Astrocyte of the cerebellum (primary cell): ENCODE measurements around the gene PRLH.

Experiments used
- DNase-seq: peaks from one replicate; pipeline ENCODE4 v3.0.0-alpha.2; 2011; ENCODE audit warnings: low read depth
- H3K4me3 ChIP-seq: 2 replicates; pipeline ENCODE4 v1.5.1; 2011; ENCODE audit warnings: mild to moderate bottlenecking, low read depth, low read length, moderate library complexity
- in situ Hi-C: cut with HindIII; loops from 2 replicates; pipeline ENCODE4 v1.10.0; 2017; ENCODE audit warnings: low sequenced_read_pairs
- TF ChIP-seq, protein P1 (sequence below): IDR thresholded peaks from 2 replicates; pipeline ENCODE4 v1.5.1; 2012; ENCODE audit warnings: low read length, low read depth, moderate library complexity, mild to moderate bottlenecking; ENCODE audit errors: missing control alignments

The PRLH gene

DNA sequence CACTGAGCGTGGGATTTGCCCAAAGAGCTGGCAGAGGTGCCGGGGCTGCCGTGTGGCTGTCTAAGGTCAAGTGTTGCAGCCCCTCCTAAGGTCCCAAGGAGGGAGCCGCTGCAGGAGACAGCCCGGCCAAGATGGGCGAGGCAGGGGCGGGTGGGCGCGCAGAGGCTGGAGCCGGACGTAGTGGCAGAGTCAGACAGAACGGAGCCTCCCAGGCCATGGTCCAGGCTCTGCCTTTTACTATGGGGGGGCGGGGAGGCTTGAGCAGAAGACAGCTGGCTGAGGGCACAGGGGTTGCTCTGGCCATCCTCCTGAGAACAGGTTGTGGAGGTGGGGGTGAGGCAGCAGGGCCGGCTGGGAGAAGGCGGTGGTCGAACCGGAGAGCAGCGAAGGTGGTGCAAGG, 27.5 kb upstream of the PRLH start:
- in situ Hi-C loops: no loop called here
- DNase-seq: no peak
- TF ChIP-seq, protein P1, sequence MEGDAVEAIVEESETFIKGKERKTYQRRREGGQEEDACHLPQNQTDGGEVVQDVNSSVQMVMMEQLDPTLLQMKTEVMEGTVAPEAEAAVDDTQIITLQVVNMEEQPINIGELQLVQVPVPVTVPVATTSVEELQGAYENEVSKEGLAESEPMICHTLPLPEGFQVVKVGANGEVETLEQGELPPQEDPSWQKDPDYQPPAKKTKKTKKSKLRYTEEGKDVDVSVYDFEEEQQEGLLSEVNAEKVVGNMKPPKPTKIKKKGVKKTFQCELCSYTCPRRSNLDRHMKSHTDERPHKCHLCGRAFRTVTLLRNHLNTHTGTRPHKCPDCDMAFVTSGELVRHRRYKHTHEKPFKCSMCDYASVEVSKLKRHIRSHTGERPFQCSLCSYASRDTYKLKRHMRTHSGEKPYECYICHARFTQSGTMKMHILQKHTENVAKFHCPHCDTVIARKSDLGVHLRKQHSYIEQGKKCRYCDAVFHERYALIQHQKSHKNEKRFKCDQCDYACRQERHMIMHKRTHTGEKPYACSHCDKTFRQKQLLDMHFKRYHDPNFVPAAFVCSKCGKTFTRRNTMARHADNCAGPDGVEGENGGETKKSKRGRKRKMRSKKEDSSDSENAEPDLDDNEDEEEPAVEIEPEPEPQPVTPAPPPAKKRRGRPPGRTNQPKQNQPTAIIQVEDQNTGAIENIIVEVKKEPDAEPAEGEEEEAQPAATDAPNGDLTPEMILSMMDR: no peak
- H3K4me3 ChIP-seq: no peak overlapping the region

DNA sequence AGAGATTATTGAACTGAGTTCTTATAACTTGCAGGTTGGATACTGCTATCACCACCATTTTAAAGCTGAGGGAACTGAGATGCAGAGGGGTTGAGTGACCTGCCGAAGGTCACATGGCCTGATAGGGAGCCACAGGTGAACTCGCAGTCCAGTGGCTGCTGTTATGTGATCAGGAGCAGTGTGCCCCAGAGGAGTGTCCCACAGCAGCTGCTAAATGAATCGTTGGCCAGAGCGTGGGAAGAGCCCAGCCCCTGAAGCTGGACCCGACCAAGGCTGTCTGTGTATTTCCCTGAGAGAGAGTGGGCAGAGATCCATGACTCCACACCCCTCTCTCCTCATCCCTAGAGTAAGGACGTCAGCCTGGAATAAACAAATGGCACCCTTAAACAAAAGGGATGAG, 26.7 kb upstream of the PRLH start:
- TF ChIP-seq, protein P1: no peak
- in situ Hi-C loops: no loop called here
- H3K4me3 ChIP-seq: no peak overlapping the region
- DNase-seq: no peak

DNA sequence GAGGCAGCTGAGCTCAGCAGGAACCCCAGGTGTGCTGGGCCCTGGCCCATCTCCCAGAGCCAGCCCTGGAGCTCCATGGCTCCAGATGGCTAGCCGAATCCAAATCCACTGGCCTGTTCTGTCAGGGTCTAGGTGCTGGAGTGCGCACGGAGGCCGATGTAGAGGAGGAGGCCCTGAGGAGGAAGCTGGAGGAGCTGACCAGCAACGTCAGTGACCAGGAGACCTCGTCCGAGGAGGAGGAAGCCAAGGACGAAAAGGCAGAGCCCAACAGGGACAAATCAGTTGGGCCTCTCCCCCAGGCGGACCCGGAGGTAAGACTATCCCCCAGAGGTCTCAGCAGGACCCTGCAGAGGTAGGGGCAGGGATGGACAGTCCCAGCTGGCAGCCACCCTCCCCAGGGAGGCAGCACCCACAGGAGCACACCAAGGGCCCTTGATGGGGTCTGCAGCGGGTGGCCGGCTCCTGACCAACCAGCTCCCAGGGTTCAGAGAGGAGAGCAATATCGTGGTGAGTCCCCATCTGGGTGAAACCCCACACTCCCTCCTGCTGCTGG, 26.1 kb upstream of the PRLH start:
- in situ Hi-C loops: no loop called here
- DNase-seq: no peak
- no peak overlapping the region for H3K4me3 ChIP-seq
- TF ChIP-seq, protein P1: no peak

DNA sequence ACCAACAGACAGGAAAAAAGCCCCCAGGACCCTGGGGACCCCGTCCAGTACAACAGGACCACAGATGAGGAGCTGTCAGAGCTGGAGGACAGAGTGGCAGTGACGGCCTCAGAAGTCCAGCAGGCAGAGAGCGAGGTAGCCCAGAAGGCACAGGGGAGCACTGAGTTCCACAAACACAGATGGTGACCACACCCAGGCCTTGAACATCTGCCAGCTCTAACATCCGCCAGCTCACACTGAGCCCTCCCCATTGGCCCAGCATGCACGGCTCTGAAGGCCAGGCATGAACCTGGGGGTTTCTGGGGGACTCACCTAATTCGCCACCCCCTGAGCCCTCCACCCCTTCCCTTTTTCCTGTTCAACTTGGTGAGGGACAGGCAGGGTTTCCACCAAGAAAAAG, 25.6 kb upstream of the PRLH start:
- in situ Hi-C loops: no loop called here
- no peak overlapping the region for H3K4me3 ChIP-seq

DNA sequence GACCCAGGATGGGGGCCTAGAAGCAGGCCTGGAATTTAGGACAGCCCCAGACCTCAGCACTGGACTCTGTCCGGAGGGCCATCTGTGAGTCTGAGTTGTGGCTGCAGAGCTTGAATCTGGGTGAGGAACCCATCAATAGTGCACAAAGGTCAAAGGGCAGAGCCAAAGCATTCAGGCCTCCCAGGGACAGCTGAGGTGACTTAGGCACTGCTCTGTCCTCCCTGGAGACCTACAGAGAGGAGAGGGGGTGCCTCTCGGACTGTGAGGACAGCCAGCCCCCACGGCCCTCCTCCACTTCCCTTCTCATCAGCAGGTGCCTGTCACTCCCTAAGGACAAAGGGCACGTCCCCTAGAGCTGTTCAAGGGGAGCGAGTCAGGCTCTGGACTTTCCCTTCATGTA, 25.1 kb upstream of the PRLH start:
- in situ Hi-C loops: no loop called here
- no peak overlapping the region for H3K4me3 ChIP-seq
- no peak for DNase-seq
- TF ChIP-seq, protein P1: no peak

More for the DNA sequence above, 25.6 kb upstream of the PRLH start:
- DNase-seq: peak; percentile 5
- TF ChIP-seq, protein P1: no peak

DNA sequence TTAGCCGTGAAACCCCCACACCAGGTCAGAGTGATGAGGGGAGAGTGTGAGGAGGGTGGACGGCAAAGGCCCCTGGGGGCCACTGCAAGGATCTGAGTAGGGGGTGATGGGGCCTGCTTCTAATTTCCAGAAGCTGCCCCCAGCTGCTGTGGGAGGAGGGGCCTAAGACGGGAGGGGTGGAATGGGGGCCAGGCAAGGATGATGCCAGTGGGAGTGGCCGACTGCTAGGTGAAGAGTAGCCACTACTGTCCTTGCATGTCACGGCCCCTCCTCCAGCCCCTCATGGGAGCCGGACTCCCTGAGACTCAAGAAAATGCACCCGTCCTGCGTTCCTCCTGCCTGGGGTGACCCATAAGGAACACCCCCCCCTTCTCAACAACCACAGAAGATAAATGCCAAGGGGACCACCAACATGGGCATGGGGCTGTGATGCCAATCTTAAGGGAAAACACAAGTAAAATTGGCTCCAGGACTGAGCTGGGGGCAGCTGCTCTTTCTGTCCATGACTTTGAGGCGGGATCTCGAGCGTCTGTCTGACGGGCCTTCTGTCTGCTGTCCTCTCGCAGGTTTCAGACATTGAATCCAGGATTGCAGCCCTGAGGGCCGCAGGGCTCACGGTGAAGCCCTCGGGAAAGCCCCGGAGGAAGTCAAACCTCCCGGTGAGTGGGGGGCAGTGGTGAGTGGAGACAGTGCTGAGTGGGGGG, 24.2 kb upstream of the PRLH start:
- H3K4me3 ChIP-seq: no peak overlapping the region
- TF ChIP-seq, protein P1: no peak
- DNase-seq: no peak
- in situ Hi-C loops: no loop called here
